ENCODE data around the gene ROPN1L. TPM values are rescaled to one million over a fixed set of nuclear protein-coding genes. Genes with fewer than 3 reads are reported as not detected.

The ROPN1L gene
- polyA plus RNA-seq, 1 donor from 2014 or later = 0.52 TPM

GRCh38 chr5:10471677-10472076 lies 30.0 kb downstream of the ROPN1L start:
- TF ChIP-seq REST (IDR thresholded peaks at IDR 0.05; ENCODE audit: borderline replicate concordance) = no peak
- no peak for TF ChIP-seq MXI1 (conservative IDR thresholded peaks at IDR 0.05; ENCODE audit: poor library complexity, severe bottlenecking)
- TF ChIP-seq EZH2 (IDR thresholded peaks at IDR 0.05; ENCODE audit: borderline replicate concordance, insufficient read depth, low read length, poor library complexity, severe bottlenecking) = no peak
- no peak for TF ChIP-seq SMC3 (conservative IDR thresholded peaks at IDR 0.05; ENCODE audit: poor library complexity)
- TF ChIP-seq EP300 (conservative IDR thresholded peaks at IDR 0.05; ENCODE audit: poor library complexity, severe bottlenecking) = no peak
- no peak for TF ChIP-seq TAF1 (IDR thresholded peaks at IDR 0.05; ENCODE audit: low read depth)
- no peak for TF ChIP-seq POLR2AphosphoS5 (IDR thresholded peaks at IDR 0.05)
- TF ChIP-seq RAD21 (conservative IDR thresholded peaks at IDR 0.05) = no peak
- no peak for TF ChIP-seq CTCF (IDR thresholded peaks at IDR 0.05; ENCODE audit: poor library complexity, severe bottlenecking)
- H3K9me2 ChIP-seq (ENCODE audit: insufficient read depth, low read length) = no peaks in the 10 kb centered on the region
- no peak overlapping the region for H2AFZ ChIP-seq (ENCODE audit: low read depth, low read length)
- H4K20me1 ChIP-seq (ENCODE audit: insufficient read depth) = no peaks in the 10 kb centered on the region
- no peak overlapping the region for H3K27ac ChIP-seq (ENCODE audit: low read length)
- no peak overlapping the region for H3K9ac ChIP-seq (ENCODE audit: low read length)
- H3F3A ChIP-seq (ENCODE audit: insufficient read depth, low read length, poor library complexity, severe bottlenecking) = no peaks in the 10 kb centered on the region
- H3K36me3 ChIP-seq (ENCODE audit: insufficient read depth, low read length) = no peaks in the 10 kb centered on the region
- H3K79me2 ChIP-seq (replicated peaks; ENCODE audit: insufficient read depth, low read length) = no peaks in the 10 kb centered on the region
- no peak overlapping the region for H3K4me3 ChIP-seq (ENCODE audit: low read length)
- no peaks in the 10 kb centered on the region for H3K27me3 ChIP-seq (ENCODE audit: insufficient read depth, low read depth, low read length)
- H3K4me2 ChIP-seq (ENCODE audit: low read length) = no peak overlapping the region
- no peaks in the 10 kb centered on the region for H3K9me3 ChIP-seq (ENCODE audit: low read length)

GRCh38 chr5:10474521-10475075 lies 32.9 kb downstream of the ROPN1L start:
- Histone ChIP-seq H3K9ac (ENCODE audit: low read length) (no peak overlapping the region), H2AFZ (ENCODE audit: low read depth, low read length) (no peak overlapping the region), H3K79me2 (replicated peaks; ENCODE audit: insufficient read depth, low read length) (no peaks in the 10 kb centered on the region), H3K9me2 (ENCODE audit: insufficient read depth, low read length) (no peaks in the 10 kb centered on the region), H3K27ac (ENCODE audit: low read length) (no peak overlapping the region), H3F3A (ENCODE audit: insufficient read depth, low read length, poor library complexity, severe bottlenecking) (no peaks in the 10 kb centered on the region), H3K36me3 (ENCODE audit: insufficient read depth, low read length) (no peaks in the 10 kb centered on the region), H3K4me3 (ENCODE audit: low read length) (no peak overlapping the region), H3K4me2 (ENCODE audit: low read length) (no peak overlapping the region), H4K20me1 (ENCODE audit: insufficient read depth) (no peaks in the 10 kb centered on the region), H3K27me3 (ENCODE audit: insufficient read depth, low read depth, low read length) (no peaks in the 10 kb centered on the region), H3K9me3 (ENCODE audit: low read length) (no peaks in the 10 kb centered on the region)
- TF ChIP-seq EP300 (conservative IDR thresholded peaks at IDR 0.05; ENCODE audit: poor library complexity, severe bottlenecking) (no peak), REST (IDR thresholded peaks at IDR 0.05; ENCODE audit: borderline replicate concordance) (no peak), SMC3 (conservative IDR thresholded peaks at IDR 0.05; ENCODE audit: poor library complexity) (no peak), EZH2 (IDR thresholded peaks at IDR 0.05; ENCODE audit: borderline replicate concordance, insufficient read depth, low read length, poor library complexity, severe bottlenecking) (no peak), CTCF (IDR thresholded peaks at IDR 0.05; ENCODE audit: poor library complexity, severe bottlenecking) (no peak), POLR2AphosphoS5 (IDR thresholded peaks at IDR 0.05) (no peak), TAF1 (IDR thresholded peaks at IDR 0.05; ENCODE audit: low read depth) (no peak), RAD21 (conservative IDR thresholded peaks at IDR 0.05) (no peak), MXI1 (conservative IDR thresholded peaks at IDR 0.05; ENCODE audit: poor library complexity, severe bottlenecking) (no peak)
